ENCODE data around the gene MTG1. TPM values are rescaled to one million over a fixed set of nuclear protein-coding genes. Genes with fewer than 3 reads are reported as not detected.

MTG1 gene
- total RNA-seq, 1 donor from 2014 or later = 57.5 TPM

DNA sequence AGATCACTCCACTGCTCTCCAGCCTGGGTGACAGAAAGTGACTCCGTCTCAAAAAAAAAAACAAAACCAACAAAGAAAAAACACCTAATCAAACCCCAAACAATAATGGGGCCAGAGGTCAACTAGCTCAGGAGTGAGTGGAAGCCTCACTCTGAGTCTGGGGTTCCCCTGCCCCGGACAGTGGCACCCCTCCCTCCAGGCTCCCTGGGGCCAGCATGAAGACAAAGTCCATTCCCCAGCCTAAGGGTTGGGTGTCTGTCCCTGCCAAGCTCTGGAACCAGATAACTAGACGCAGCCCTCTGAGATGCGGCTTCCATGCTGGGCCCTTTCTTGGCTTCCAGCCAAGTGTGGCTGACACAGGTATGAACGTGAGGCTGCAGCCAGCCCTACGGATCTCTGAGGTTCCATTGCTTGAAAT, 34.4 kb upstream of the MTG1 start:
- peaks cover 16% of the 10 kb centered on the region for H3K4me1 ChIP-seq
- H3K27me3 ChIP-seq = no peaks in the 10 kb centered on the region
- TF ChIP-seq POLR2A (IDR thresholded peaks at IDR 0.05) (no peak), POLR2AphosphoS5 (IDR thresholded peaks at IDR 0.05; ENCODE audit: insufficient read depth in 1 of 2, low read depth in 1 of 2) (no peak)
- TF ChIP-seq, protein P1, sequence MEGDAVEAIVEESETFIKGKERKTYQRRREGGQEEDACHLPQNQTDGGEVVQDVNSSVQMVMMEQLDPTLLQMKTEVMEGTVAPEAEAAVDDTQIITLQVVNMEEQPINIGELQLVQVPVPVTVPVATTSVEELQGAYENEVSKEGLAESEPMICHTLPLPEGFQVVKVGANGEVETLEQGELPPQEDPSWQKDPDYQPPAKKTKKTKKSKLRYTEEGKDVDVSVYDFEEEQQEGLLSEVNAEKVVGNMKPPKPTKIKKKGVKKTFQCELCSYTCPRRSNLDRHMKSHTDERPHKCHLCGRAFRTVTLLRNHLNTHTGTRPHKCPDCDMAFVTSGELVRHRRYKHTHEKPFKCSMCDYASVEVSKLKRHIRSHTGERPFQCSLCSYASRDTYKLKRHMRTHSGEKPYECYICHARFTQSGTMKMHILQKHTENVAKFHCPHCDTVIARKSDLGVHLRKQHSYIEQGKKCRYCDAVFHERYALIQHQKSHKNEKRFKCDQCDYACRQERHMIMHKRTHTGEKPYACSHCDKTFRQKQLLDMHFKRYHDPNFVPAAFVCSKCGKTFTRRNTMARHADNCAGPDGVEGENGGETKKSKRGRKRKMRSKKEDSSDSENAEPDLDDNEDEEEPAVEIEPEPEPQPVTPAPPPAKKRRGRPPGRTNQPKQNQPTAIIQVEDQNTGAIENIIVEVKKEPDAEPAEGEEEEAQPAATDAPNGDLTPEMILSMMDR (IDR thresholded peaks at IDR 0.05) = no peak
- intact Hi-C loops (cut with DNase I) = no loop called here
- H3K27ac ChIP-seq = no peak overlapping the region
- DNase-seq (ENCODE audit: extremely low spot score in 2 of 2) = no peak
- H3K9me3 ChIP-seq = no peaks in the 10 kb centered on the region
- H3K4me3 ChIP-seq = no peak overlapping the region
- peaks cover 0 to 13% of the 10 kb centered on the region in 2 donors for H3K36me3 ChIP-seq

DNA sequence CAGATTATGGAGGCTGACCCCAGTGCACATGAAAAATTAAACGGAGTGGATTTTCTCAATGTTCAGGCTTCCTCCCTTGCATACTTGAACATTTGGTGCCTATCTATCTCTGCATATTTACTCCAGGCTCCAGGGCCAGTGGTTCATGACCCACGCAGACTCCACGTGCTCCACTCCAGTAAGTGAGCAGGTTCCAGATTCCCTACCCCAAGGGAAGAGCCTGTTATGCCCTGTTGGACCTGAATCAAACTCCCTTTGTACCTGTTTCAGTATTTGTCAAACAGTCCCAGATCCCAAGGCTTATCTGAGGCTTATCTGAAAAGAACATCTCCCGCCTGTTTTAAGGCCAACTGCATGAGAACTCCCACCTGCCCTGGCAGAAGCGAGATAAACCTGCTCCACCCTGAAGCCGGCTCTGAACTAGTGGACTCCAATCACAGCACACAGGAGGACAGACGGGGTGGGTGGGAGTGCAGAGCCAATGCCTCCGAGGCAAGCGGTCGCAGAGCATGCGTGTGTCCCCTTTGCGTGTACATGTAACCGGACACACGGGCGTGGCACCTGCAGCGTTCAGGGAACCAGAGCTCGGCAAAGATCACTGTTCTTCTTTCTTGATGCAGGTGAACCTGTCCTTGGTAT, 33.9 kb upstream of the MTG1 start:
- no peak for DNase-seq (ENCODE audit: extremely low spot score in 2 of 2)
- no peak for TF ChIP-seq POLR2AphosphoS5 (IDR thresholded peaks at IDR 0.05; ENCODE audit: insufficient read depth in 1 of 2, low read depth in 1 of 2)
- Histone ChIP-seq H3K36me3 (peaks cover 0 to 18% of the 10 kb centered on the region in 2 donors), H3K27ac (no peak overlapping the region), H3K27me3 (no peaks in the 10 kb centered on the region), H3K4me1 (peaks cover 16% of the 10 kb centered on the region), H3K9me3 (no peaks in the 10 kb centered on the region), H3K4me3 (no peak overlapping the region)
- intact Hi-C loops (cut with DNase I) = no loop called here

DNA sequence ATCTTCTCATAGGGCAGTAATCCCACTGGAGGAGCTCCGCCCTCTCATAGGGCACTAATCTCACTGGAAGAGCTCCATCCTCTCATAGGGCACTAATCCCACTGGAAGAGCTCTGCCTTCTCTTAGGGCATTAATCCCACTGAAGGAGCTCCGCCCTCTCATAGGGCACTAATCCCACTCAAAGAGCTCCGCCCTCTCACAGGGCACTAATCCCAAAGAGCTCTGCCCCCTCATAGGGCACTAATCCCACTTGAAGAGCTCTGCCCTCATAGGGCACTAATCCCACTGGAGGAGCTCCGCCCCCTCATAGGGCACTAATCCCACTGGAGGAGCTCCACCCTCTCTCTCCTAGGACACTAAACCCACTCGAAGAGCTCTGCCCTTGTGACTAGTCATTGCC, 32.7 kb upstream of the MTG1 start:
- TF ChIP-seq, protein P1 (IDR thresholded peaks at IDR 0.05) = no peak
- TF ChIP-seq POLR2AphosphoS5 (IDR thresholded peaks at IDR 0.05; ENCODE audit: insufficient read depth in 1 of 2, low read depth in 1 of 2) (no peak), POLR2A (IDR thresholded peaks at IDR 0.05) (no peak)
- no peak for DNase-seq (ENCODE audit: extremely low spot score in 2 of 2)
- H3K27ac ChIP-seq = no peak overlapping the region
- intact Hi-C loops (cut with DNase I) = no loop called here
- peaks cover 16% of the 10 kb centered on the region for H3K4me1 ChIP-seq
- peaks cover 0 to 27% of the 10 kb centered on the region in 2 donors for H3K36me3 ChIP-seq
- H3K27me3 ChIP-seq = no peaks in the 10 kb centered on the region
- H3K4me3 ChIP-seq = no peak overlapping the region
- H3K9me3 ChIP-seq = no peaks in the 10 kb centered on the region

DNA sequence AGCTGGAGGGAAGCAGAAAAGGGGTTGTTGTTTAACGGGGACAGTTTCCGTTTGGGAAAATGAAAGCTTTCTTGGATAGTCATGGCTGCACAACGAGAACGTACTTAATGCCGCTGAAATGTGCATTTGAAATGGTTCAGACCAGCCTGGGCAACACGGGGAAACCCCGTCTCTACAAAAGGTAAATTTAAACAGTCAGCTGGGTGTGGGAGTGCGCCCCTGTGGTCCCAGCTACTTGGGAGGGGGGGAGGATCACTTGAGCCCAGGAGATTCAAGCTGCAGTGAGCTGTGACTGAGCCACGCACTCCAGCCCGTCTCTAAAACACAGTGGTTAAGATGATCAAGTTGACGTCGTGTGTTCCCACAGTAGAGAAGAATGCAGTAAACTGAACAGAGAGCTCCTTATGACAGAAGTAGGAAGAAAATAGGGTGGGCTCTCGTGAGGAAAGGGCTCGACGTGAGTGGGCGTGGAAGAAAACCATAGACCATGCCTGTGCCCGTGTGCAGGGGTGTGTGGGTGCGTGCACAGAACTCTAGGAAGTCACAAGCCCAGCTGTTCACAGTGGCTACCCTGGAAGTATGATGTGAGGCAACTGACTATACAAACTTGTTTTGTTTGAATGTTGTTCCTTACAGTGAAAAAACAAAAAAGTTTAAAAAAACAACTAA, 32.0 kb upstream of the MTG1 start:
- peaks cover 2 to 34% of the 10 kb centered on the region in 2 donors for H3K36me3 ChIP-seq

DNA sequence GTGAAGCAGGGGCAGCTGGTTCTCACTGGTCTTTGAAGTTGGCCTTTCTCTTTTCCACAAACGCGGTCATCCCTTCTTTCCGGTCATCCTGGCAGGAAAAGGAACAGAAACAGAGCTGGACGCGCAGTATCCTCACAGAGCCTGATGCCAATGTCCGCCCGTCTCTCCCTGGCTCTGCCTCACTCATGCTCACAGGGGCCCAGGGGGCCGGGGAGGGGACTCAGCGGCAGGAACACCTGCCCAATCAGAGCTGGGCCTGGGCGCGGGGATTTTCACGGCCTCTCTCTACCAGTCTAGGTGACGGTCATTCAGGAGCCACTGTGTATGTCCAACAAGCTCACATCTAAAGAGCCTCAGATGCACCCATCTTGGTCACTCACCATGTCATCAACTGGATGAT, 31.1 kb upstream of the MTG1 start:
- Histone ChIP-seq H3K4me1 (no peaks in the 10 kb centered on the region), H3K27ac (no peak overlapping the region), H3K27me3 (no peaks in the 10 kb centered on the region), H3K36me3 (peaks cover 3 to 36% of the 10 kb centered on the region in 2 donors), H3K9me3 (no peaks in the 10 kb centered on the region), H3K4me3 (no peak overlapping the region)
- no peak for DNase-seq (ENCODE audit: extremely low spot score in 2 of 2)
- TF ChIP-seq POLR2AphosphoS5 (IDR thresholded peaks at IDR 0.05; ENCODE audit: insufficient read depth in 1 of 2, low read depth in 1 of 2) (no peak), POLR2A (IDR thresholded peaks at IDR 0.05) (no peak)
- TF ChIP-seq, protein P1 (IDR thresholded peaks at IDR 0.05) = no peak
- intact Hi-C loops (cut with DNase I) = no loop called here

More for the DNA sequence above, 32.0 kb upstream of the MTG1 start:
- intact Hi-C loops (cut with DNase I) = no loop called here
- Histone ChIP-seq H3K4me1 (peaks cover 9% of the 10 kb centered on the region), H3K9me3 (no peaks in the 10 kb centered on the region), H3K4me3 (no peak overlapping the region), H3K27me3 (no peaks in the 10 kb centered on the region), H3K27ac (no peak overlapping the region)
- TF ChIP-seq, protein P1 (IDR thresholded peaks at IDR 0.05) = no peak
- no peak for TF ChIP-seq POLR2AphosphoS5 (IDR thresholded peaks at IDR 0.05; ENCODE audit: insufficient read depth in 1 of 2, low read depth in 1 of 2)
- TF ChIP-seq POLR2A (IDR thresholded peaks at IDR 0.05) = no peak
- no peak for DNase-seq (ENCODE audit: extremely low spot score in 2 of 2)
